Cardiac septum (tissue), 1 donor: ENCODE results near the gene CDK14. TPM values are rescaled to one million over a fixed set of nuclear protein-coding genes. Genes with fewer than 3 reads are reported as not detected.
"Not testable (repeated sequence)": the region's sequence is repeated elsewhere in the genome, so short reads cannot be mapped to it uniquely, and the experiment has no call there.

Source experiments
- DNase-seq: peaks from one replicate; pipeline ENCODE4 v3.0.0-alpha.2; 2020; ENCODE audit warnings: low spot score
- intact Hi-C: fragments of 100-400 bp; cut with DNase I; formaldehyde crosslinking; loops from one replicate; pipeline ENCODE4 v1.14.0; 2022
- total RNA-seq: library from RNA; stranded (reverse); fragmentation: NEBNext Ultra II Directional; extraction: Animal tissue kit (Norgen Biotek cat#: 25700); gene quantifications from one replicate; pipeline ENCODE4 v1.2.1, GENCODE V29; 2021
- donor health status: DM: no; HTN: no; CAD: no.

The CDK14 gene
- total RNA-seq, 1 donor from 2014 or later, result 25.7 TPM

- no peak for DNase-seq
- intact Hi-C loops, result no loop called here
Measured at GRCh38 chr7:91135703-91136430, 539.7 kb downstream of the CDK14 start.

GRCh38 chr7:91137153-91137787, 541.1 kb downstream of the CDK14 start:
- intact Hi-C loops, result no loop called here
- DNase-seq, result no peak

DNA sequence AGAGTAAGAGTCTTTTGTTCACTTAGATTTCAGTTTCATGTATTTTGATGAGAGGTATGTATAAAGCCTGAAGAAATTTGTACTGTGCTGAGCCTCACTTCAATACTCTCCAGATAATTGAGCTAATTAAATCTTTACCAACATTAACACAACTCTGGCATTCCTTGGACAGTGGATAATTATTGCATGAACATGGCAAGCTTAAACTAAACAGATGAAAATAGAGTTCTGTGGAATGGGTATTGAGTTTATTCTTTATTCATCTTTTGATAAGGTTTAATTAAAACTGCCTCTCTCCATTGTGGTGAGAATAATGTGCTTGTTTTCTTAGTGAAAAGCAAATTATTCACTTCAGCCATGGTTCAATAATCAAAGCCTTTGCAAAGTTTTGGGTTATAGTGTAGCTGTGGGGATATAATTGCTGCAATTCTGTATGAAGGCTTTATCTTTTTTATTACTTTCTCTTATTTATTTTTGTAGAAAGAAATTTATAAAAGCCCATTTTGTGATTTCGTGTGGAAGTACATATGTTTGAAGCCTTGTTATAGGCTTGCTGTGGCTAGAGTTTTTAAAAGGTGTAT, 541.8 kb downstream of the CDK14 start:
- DNase-seq, result no peak
- intact Hi-C loops, result no loop called here

GRCh38 chr7:91140286-91140685, 544.2 kb downstream of the CDK14 start:
- intact Hi-C loops, result no loop called here

DNA sequence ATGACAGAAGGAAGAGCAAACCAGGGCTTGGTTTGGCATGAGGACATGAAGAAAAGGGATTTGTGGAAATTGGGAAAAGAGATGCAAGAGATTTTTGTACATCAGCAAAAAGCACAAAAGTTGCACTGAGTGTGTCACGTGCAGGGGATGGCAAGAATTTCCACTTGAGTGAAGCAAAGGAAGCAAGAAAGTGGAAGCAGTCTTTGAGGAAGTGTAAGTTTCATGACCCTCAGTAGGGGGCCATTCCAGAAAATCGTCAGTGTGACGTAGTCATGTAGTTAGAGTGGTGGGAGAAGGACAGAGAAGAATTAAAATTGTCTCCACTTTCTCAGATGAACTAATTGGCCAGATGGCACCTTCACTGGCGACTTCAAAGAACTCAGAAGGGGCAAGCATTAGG, 544.9 kb downstream of the CDK14 start:
- intact Hi-C loops, result no loop called here
- DNase-seq, result no peak

More at GRCh38 chr7:91140286-91140685, 544.2 kb downstream of the CDK14 start:
- no peak for DNase-seq

- intact Hi-C loops, result no loop called here
- no peak for DNase-seq
Measured at GRCh38 chr7:91142743-91143142, 546.6 kb downstream of the CDK14 start.

- intact Hi-C loops, result no loop called here
- DNase-seq, result no peak
Measured at GRCh38 chr7:91149341-91150246, 553.5 kb downstream of the CDK14 start.

DNA sequence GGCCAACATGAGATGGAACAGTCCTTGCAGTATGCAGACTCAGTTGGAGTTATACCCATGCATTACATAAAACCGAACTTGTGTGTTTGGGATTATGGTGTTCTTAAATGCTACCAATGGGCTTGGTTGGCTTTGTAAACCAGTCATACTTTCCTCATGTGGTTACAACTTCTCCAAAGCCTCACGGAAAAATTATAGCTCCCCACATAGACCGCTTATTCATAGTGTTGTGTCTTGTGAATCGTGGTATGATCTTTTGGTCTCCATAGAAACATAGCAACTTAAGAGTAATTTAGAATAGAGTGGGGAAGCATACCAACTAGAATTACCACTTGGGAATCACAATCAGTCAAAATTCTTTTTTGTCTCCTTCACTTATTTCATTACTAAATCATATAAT, 555.8 kb downstream of the CDK14 start:
- intact Hi-C loops, result no loop called here
- no peak for DNase-seq

DNA sequence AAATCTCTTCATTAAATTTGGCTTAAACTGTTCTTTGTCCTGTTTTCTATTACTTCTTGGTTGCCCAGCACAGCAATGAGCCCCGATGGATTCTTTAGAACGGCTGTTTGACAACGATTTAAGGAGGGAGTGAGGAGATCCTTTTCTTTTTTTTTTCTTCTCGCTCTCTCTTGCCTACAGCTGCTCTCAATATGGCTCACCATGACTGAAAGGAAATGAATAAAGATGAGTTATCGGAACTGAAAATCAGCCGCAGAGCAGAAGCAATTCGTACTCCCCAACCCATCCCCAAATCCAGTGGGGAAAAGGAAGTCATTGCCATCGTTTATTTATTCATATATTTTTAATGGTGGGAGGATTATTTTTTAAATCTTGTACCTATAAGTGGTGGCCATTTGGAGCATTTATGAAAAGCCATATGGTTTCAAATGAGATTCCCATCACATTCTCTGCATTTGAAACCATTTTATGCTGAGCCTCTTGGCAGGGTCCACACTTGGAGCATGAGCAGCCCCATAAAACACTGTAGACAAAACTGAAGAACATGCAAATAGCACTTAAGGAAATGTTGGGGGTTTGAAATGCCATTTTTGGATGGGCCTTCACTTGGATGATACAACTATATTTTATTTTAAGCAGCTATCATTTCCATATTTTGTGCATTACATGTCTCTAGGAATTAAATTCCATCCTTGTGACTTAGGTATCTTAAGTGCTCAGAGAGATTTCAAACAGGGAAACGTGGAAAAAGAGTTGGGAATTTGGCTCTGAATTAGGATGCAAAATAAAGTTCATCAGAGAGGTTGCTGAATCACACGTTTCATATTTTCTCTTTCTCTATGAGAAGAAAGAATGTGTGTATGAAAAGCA, 560.4 kb downstream of the CDK14 start:
- intact Hi-C loops, result no loop called here
- no peak for DNase-seq

GRCh38 chr7:91157579-91158320, 561.6 kb downstream of the CDK14 start:
- intact Hi-C loops, result no loop called here
- DNase-seq, result no peak

DNA sequence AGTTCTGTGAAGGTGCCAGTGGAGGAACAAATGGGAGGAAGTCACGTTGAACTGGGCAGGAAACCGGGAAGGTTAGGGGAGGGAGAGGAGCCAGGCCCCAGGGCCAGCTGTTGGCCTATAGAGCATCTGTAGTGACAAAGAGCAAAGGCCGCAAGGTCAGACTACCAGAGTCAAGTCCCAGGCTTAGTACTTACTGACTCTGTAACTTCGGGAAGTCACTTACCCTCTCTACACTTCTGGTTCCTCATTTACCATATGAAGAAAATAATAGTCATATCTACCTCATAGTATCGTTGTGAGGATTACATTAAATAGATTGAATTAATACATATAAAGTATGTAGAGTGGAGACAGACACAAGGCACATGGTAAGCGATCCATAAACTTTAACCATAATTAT, 566.3 kb downstream of the CDK14 start:
- intact Hi-C loops, result no loop called here
- no peak for DNase-seq

GRCh38 chr7:91164506-91164905, 568.4 kb downstream of the CDK14 start:
- intact Hi-C loops, result no loop called here
- DNase-seq, result no peak

DNA sequence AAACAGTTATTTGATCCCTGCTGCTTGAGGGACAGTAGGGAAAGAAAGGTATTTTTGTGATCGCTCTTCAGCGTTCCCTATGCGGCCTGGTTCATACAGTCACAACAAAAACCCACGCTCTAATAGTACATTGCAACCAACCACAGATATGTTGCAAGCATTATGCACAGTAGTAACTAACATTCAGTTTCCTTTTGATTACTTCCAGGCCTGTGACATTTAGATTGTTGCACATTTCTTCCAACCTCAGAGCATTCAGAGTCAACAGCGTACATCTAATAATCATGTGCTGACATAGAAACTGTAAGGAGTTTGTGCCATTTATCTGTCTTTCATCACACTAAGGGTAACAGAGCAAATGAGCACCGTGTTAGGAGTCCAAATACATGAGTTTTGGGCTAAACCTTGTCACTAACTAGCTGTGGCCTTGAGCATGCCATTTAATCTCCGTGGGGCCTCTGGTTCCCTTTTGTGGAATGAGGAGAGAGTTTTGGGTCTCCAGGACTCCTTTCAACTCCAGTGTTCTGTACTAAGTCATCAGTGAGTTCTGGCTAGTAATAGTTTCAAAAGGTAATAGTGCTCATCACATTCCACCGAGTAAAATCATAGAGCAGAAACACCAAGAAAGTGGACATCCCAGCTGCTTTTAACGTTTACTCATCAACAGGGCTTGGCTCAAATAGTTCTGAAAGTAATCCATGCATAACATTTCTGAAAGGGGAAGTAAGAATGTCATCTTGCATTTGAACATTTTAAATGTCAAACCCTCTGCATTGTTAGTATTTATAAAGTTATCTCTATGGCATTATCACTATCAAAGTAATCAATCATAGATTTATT, 569.1 kb downstream of the CDK14 start:
- intact Hi-C loops, result no loop called here
- no peak for DNase-seq

DNA sequence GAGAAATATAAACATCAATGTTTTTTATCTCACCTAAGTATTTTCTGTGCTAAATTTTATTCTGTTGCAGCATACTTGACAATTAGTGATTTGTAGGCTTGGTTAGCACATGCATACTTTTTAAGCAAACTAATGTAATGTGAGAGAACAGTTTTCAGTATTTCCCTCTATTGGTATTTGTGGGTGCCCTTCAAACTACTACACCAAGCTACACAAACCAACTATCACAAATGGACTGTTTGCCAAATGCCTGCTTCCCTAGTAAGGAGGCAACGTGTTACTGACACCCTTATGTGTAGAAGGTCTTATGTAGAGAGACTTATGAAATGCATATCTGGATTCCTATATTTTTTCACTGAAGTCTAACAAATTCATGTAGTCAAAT, 569.7 kb downstream of the CDK14 start:
- DNase-seq, result no peak
- intact Hi-C loops, result no loop called here

- intact Hi-C loops, result no loop called here
Measured at GRCh38 chr7:91168871-91169829, 573.0 kb downstream of the CDK14 start.

DNA sequence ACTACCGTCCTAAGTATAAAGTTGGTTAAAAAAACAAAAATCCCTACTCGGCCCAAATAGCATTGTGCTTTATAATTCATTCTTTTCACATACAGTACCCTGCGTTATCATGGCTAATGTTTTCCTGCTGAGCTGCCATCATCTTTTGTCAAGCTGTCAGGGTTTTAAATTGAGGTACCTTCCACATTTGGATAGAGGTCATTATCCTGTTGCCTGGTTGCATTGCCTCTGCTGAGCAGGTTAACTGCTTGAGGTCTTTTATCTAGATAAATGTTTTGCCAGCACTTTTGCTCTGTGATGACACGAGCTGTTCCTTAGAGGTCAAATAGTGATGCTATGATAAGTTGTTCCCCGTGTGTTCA, 573.7 kb downstream of the CDK14 start:
- DNase-seq, result no peak
- intact Hi-C loops, result no loop called here

More at GRCh38 chr7:91168871-91169829, 573.0 kb downstream of the CDK14 start:
- DNase-seq, result no peak

- DNase-seq, intact Hi-C loops: not testable (repeated sequence)
Measured at GRCh38 chr7:91173265-91173664, 577.1 kb downstream of the CDK14 start.
